CD14-positive monocyte (primary cell): ENCODE measurements around the gene IKBIP. TPM values are rescaled to one million over a fixed set of nuclear protein-coding genes. Genes with fewer than 3 reads are reported as not detected.

Experiments
- DNase-seq, 3 donors: peaks; one replicate each; pipeline ENCODE4 v3.0.0-alpha.2; 2011 to 2022
- H2AFZ ChIP-seq: 2 replicates; pipeline ENCODE4 v1.6.0; 2012; ENCODE audit warnings: mild to moderate bottlenecking, low read depth, low read length, inconsistent platforms; ENCODE audit not compliant: insufficient read depth, poor library complexity, severe bottlenecking
- H3K27ac ChIP-seq, 2 donors: 1 replicate in 1 of 2; 2 replicates in 1 of 2; pipeline ENCODE4 v1.5.1; 2012 to 2013; ENCODE audit warnings: low read length in 2 of 2, control low read depth in 1 of 2, inconsistent platforms in 1 of 2, low read depth in 1 of 2, mild to moderate bottlenecking in 1 of 2
- H3K27me3 ChIP-seq, 2 donors: one replicate each; pipeline versions ENCODE4 v1.6.0 to v1.6.1; 2011 to 2013; ENCODE audit warnings: low read length in 2 of 2; ENCODE audit not compliant: control insufficient read depth in 2 of 2, insufficient read depth in 2 of 2
- H3K36me3 ChIP-seq, 2 donors: replicated peaks in 1 of 2; 1 replicate in 1 of 2; 2 replicates in 1 of 2; pipeline versions ENCODE4 v1.5.1 to v1.6.1; 2012 to 2013; ENCODE audit warnings: low read length in 2 of 2, control low read depth in 1 of 2, inconsistent platforms in 1 of 2, mild to moderate bottlenecking in 1 of 2; ENCODE audit not compliant: insufficient read depth in 2 of 2, control insufficient read depth in 1 of 2
- H3K4me1 ChIP-seq, 2 donors: 1 replicate in 1 of 2; 2 replicates in 1 of 2; pipeline versions ENCODE4 v1.5.1 to v1.6.1; 2012 to 2013; ENCODE audit warnings: low read length in 2 of 2, control low read depth in 1 of 2, inconsistent platforms in 1 of 2, mild to moderate bottlenecking in 1 of 2, moderate library complexity in 1 of 2; ENCODE audit not compliant: insufficient read depth in 2 of 2, control insufficient read depth in 1 of 2
- H3K4me2 ChIP-seq: replicated peaks from 2 replicates; pipeline ENCODE3; 2012; ENCODE audit warnings: low read length, moderate library complexity, mild to moderate bottlenecking; ENCODE audit not compliant: poor library complexity, severe bottlenecking; ENCODE audit errors: extremely low read depth
- H3K4me3 ChIP-seq, 3 experiments: fragments of 200-600 bp in 1 of 3; sonication (generic) in 1 of 3; replicated peaks in 1 of 3; 1 replicate in 2 of 3; 2 replicates in 1 of 3; pipeline ENCODE4 v1.5.1; 2011 to 2013; ENCODE audit warnings: low read length in 3 of 3, mild to moderate bottlenecking in 3 of 3, control low read depth in 2 of 3, low read depth in 2 of 3, inconsistent platforms in 1 of 3, moderate library complexity in 1 of 3
- H3K79me2 ChIP-seq: 2 replicates; pipeline ENCODE4 v1.6.0; 2012; ENCODE audit warnings: mild to moderate bottlenecking, control low read depth, inconsistent platforms, low read length, moderate library complexity; ENCODE audit not compliant: insufficient read depth
- H3K9ac ChIP-seq: 2 replicates; pipeline ENCODE4 v1.6.0; 2017; ENCODE audit warnings: low read length, mild to moderate bottlenecking; ENCODE audit not compliant: insufficient read depth, poor library complexity, severe bottlenecking
- H3K9me3 ChIP-seq, 2 donors: replicated peaks in 1 of 2; 1 replicate in 1 of 2; 2 replicates in 1 of 2; pipeline versions ENCODE4 v1.5.1 to v1.6.1; 2012 to 2013; ENCODE audit warnings: low read length in 2 of 2, control low read depth in 1 of 2; ENCODE audit not compliant: control insufficient read depth in 1 of 2, insufficient read depth in 1 of 2
- H4K20me1 ChIP-seq: 2 replicates; pipeline ENCODE4 v1.6.0; 2012; ENCODE audit warnings: mild to moderate bottlenecking, low read length, control low read depth, moderate library complexity; ENCODE audit not compliant: insufficient read depth
- H3K27ac Mint-ChIP-seq, 7 donors: one replicate each; pipeline ENCODE4 v1.8.0; 2020; ENCODE audit warnings: mild to moderate bottlenecking in 7 of 7, mixed read lengths in 7 of 7, moderate library complexity in 6 of 7, inconsistent platforms in 2 of 7
- H3K27me3 Mint-ChIP-seq, 3 donors: one replicate each; pipeline ENCODE4 v1.8.0; 2021 to 2022; ENCODE audit warnings: low read depth in 3 of 3, mild to moderate bottlenecking in 3 of 3, mixed read lengths in 3 of 3, moderate library complexity in 3 of 3, inconsistent platforms in 1 of 3
- H3K36me3 Mint-ChIP-seq, 2 donors: one replicate each; pipeline ENCODE4 v1.8.0; 2020; ENCODE audit warnings: mixed read lengths in 2 of 2, inconsistent platforms in 1 of 2, mild to moderate bottlenecking in 1 of 2
- H3K4me1 Mint-ChIP-seq: one replicate; pipeline ENCODE4 v1.8.0; 2020; ENCODE audit warnings: mild to moderate bottlenecking, mixed read lengths
- H3K4me3 Mint-ChIP-seq, 2 donors: one replicate each; pipeline ENCODE4 v1.8.0; 2020; ENCODE audit warnings: mild to moderate bottlenecking in 2 of 2, mixed read lengths in 2 of 2, moderate library complexity in 1 of 2
- H3K9me3 Mint-ChIP-seq, 7 donors: one replicate each; pipeline ENCODE4 v1.8.0; 2020 to 2022; ENCODE audit warnings: mixed read lengths in 7 of 7, mild to moderate bottlenecking in 6 of 7, moderate library complexity in 6 of 7, inconsistent platforms in 2 of 7
- CTCF ChIP-seq: fragments of 200-600 bp; IDR thresholded peaks from one replicate; pipeline ENCODE4 v1.8.0; 2022; ENCODE audit warnings: antibody characterized with exemption, mild to moderate bottlenecking
- WGBS: methylation state at CpG from one replicate; pipeline ENCODE4 v1.1.5; 2013; ENCODE audit warnings: missing lambda C conversion rate; ENCODE audit not compliant: insufficient coverage; 5-methylcytosine and 5-hydroxymethylcytosine counted together
- intact Hi-C, 2 donors: fragments of 100-400 bp; cut with micrococcal nuclease; formaldehyde crosslinking; loops; one replicate each; pipeline versions ENCODE4 v1.15.0 to v1.15.1; 2023
- polyA plus RNA-seq, 3 donors: library from polyadenylated mRNA; depleted of rRNA in 1 of 3; unstranded in 2 of 3; stranded (reverse) in 1 of 3; fragments of 300-500 nt in 2 of 3; fragments of >200 nt in 1 of 3; fragmentation: Illumina TruSeq in 2 of 3; gene quantifications; 1 replicate in 2 of 3; 2 replicates in 1 of 3; pipeline ENCODE4 v1.2.3, GENCODE V29; 2012 to 2021

Gene IKBIP
- polyA plus RNA-seq, 3 donors: 4.6 to 22.1 (median 18.4) TPM

DNA sequence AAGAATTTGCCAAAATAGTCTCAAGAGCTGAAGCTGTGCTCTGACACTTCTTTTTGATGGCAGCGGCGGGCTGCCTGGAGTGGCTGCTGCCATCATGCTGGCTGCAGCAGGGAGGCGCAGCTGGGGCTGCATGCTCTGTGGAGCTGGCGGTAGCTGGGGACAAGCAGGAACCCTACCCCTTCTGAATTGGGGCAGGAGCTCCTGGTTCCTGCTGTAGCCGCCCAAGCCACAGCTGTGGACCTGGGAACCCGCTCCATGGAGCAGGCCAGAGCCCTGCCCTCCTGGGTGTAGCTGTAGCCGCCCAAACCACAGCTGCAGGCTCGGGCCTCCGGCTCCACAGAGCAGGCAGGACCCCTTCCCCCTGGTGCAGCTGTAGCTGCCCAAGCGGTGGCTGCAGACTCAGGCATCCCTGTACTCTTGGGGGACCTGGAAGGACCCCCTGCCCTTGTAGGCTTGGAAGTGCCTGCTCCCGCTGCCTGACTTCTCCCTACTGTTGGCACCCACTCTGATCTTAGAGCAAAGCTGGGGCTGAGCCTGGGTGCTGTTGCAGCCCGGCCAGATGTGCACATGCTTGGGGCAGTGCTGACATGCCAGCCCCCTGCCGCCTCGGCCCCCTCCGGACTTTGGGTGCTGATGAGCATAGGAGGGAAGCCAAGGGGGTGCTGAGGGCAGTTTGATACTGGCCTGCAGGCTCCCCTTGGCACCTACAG lies 33.8 kb upstream of the IKBIP start:
- peaks cover 99% of the 10 kb centered on the region for H4K20me1 ChIP-seq
- no peak for TF ChIP-seq CTCF
- intact Hi-C loops: no loop called here
- no peak overlapping the region for H3K9ac ChIP-seq
- no peaks in the 10 kb centered on the region for H3K4me1 ChIP-seq
- H2AFZ ChIP-seq: no peak overlapping the region
- 99% methylated on average over 15 of the region's 15 CpGs for WGBS
- Mint-ChIP-seq H3K4me1 (peaks cover 5% of the 10 kb centered on the region), H3K27ac (no peak overlapping the region), H3K27me3 (no peaks in the 10 kb centered on the region), H3K36me3 (peaks cover 82 to 88% of the 10 kb centered on the region in 2 donors), H3K4me3 (no peak overlapping the region), H3K9me3 (no peaks in the 10 kb centered on the region)
- H3K36me3 ChIP-seq: peaks cover 99 to 100% of the 10 kb centered on the region in 2 donors
- peaks cover 38% of the 10 kb centered on the region for H3K79me2 ChIP-seq
- no peaks in the 10 kb centered on the region for H3K27me3 ChIP-seq
- H3K4me2 ChIP-seq: no peak overlapping the region
- DNase-seq: no peak
- no peak overlapping the region for H3K27ac ChIP-seq
- H3K9me3 ChIP-seq: no peaks in the 10 kb centered on the region
- no peak overlapping the region for H3K4me3 ChIP-seq

DNA sequence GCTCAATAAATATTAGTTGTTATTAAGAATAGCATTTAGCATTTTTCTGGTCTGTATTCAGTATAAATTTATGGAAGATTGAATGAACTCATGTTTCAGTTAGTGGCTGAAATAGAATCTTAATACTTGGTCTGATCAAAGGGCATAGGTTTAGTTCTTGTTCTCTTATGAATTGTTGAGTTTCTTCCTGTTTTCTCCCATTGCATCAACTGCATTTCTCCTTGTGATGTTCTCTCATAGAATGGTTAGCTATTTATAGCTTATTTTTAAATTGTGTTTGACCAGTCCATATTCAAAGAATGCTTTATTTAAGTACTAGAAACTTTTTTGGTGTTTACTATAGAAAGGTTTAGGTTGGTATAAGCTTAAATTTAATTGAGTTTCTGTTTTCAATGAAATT lies 30.3 kb upstream of the IKBIP start:
- H3K4me3 Mint-ChIP-seq: no peak overlapping the region
- Histone ChIP-seq H3K36me3 (peaks cover 97% of the 10 kb centered on the region in 2 donors), H2AFZ (no peak overlapping the region), H3K27ac (no peak overlapping the region), H4K20me1 (peaks cover 98% of the 10 kb centered on the region), H3K9me3 (no peaks in the 10 kb centered on the region), H3K79me2 (peaks cover 50% of the 10 kb centered on the region), H3K4me1 (no peaks in the 10 kb centered on the region), H3K9ac (no peak overlapping the region), H3K4me2 (no peak overlapping the region), H3K27me3 (no peaks in the 10 kb centered on the region), H3K4me3 (no peak overlapping the region)
- no peak for TF ChIP-seq CTCF
- no peak overlapping the region for H3K27ac Mint-ChIP-seq
- intact Hi-C loops: no loop called here
- peaks cover 78 to 83% of the 10 kb centered on the region in 2 donors for H3K36me3 Mint-ChIP-seq
- H3K9me3 Mint-ChIP-seq: peaks cover 0 to 1% (median 0%) of the 10 kb centered on the region in 7 donors
- H3K4me1 Mint-ChIP-seq: peaks cover 5% of the 10 kb centered on the region
- no peaks in the 10 kb centered on the region for H3K27me3 Mint-ChIP-seq
- no peak for DNase-seq
